Neutrophil (primary cell): ENCODE results near the gene AJUBA.
"Not testable (repeated sequence)": the region's sequence is repeated elsewhere in the genome, so short reads cannot be mapped to it uniquely, and the experiment has no call there.

Source experiments
- H3K27ac ChIP-seq: fragments of 200-600 bp; sonication (generic); 2 replicates; pipeline ENCODE4 v1.5.1; 2016; ENCODE audit warnings: mild to moderate bottlenecking, moderate library complexity
- H3K27me3 ChIP-seq: fragments of 200-600 bp; sonication (generic); 2 replicates; pipeline ENCODE4 v1.6.0; 2016; ENCODE audit warnings: mild to moderate bottlenecking
- H3K36me3 ChIP-seq: fragments of 200-600 bp; sonication (generic); 2 replicates; pipeline ENCODE4 v1.5.1; 2017
- H3K4me1 ChIP-seq, 2 experiments: fragments of 200-600 bp in 1 of 2; sonication (generic) in 1 of 2; 1 replicate in 1 of 2; 2 replicates in 1 of 2; pipeline versions ENCODE4 v1.5.1 to v1.6.1; 2013 to 2016; ENCODE audit warnings: low read depth in 1 of 2, low read length in 1 of 2, mild to moderate bottlenecking in 1 of 2, moderate library complexity in 1 of 2; ENCODE audit not compliant: control insufficient read depth in 1 of 2, insufficient read depth in 1 of 2
- H3K4me3 ChIP-seq, 2 experiments: fragments of 200-600 bp in 1 of 2; sonication (generic) in 1 of 2; 1 replicate in 1 of 2; 2 replicates in 1 of 2; pipeline ENCODE4 v1.5.1; 2013 to 2016; ENCODE audit warnings: low read depth in 1 of 2, low read length in 1 of 2, mild to moderate bottlenecking in 1 of 2, moderate library complexity in 1 of 2
- H3K9me3 ChIP-seq: fragments of 200-600 bp; sonication (generic); 2 replicates; pipeline ENCODE4 v1.5.1; 2016
- CTCF ChIP-seq: fragments of 200-600 bp; sonication (generic); IDR thresholded peaks from 2 replicates; pipeline ENCODE4 v1.5.1; 2016; ENCODE audit warnings: antibody characterized with exemption

Gene AJUBA

GRCh38 chr14:23005451-23006187 is 23.3 kb upstream of the AJUBA start:
- no peak overlapping the region for H3K4me3 ChIP-seq
- H3K36me3 ChIP-seq, result no peaks in the 10 kb centered on the region
- no peaks in the 10 kb centered on the region for H3K27me3 ChIP-seq
- TF ChIP-seq CTCF, result no peak
- peaks cover 28 to 35% of the 10 kb centered on the region in 2 experiments for H3K4me1 ChIP-seq
- no peak overlapping the region for H3K27ac ChIP-seq
- no peaks in the 10 kb centered on the region for H3K9me3 ChIP-seq

GRCh38 chr14:23004274-23004673 is 21.9 kb upstream of the AJUBA start:
- not testable (repeated sequence) for H3K27ac ChIP-seq, H3K4me3 ChIP-seq, H3K9me3 ChIP-seq, H3K36me3 ChIP-seq, H3K27me3 ChIP-seq
- H3K4me1 ChIP-seq, result peaks cover 21 to 26% of the 10 kb centered on the region in 2 experiments

GRCh38 chr14:23002592-23002991 is 20.2 kb upstream of the AJUBA start:
- H3K36me3 ChIP-seq, result peaks cover 13% of the 10 kb centered on the region
- H3K9me3 ChIP-seq, result no peaks in the 10 kb centered on the region
- no peaks in the 10 kb centered on the region for H3K27me3 ChIP-seq
- H3K4me1 ChIP-seq, result peaks cover 12 to 13% of the 10 kb centered on the region in 2 experiments
- no peak overlapping the region for H3K27ac ChIP-seq
- no peak for TF ChIP-seq CTCF
- no peak overlapping the region for H3K4me3 ChIP-seq

GRCh38 chr14:23000860-23001259 is 18.5 kb upstream of the AJUBA start:
- H3K36me3 ChIP-seq, result peaks cover 20% of the 10 kb centered on the region
- H3K4me1 ChIP-seq, result no peaks in the 10 kb centered on the region
- no peak for TF ChIP-seq CTCF
- H3K4me3 ChIP-seq, result no peak overlapping the region
- no peaks in the 10 kb centered on the region for H3K9me3 ChIP-seq
- no peaks in the 10 kb centered on the region for H3K27me3 ChIP-seq
- H3K27ac ChIP-seq, result no peak overlapping the region

GRCh38 chr14:22998329-22999012 is 16.1 kb upstream of the AJUBA start:
- no peaks in the 10 kb centered on the region for H3K9me3 ChIP-seq
- H3K4me3 ChIP-seq, result no peak overlapping the region
- no peak for TF ChIP-seq CTCF
- H3K36me3 ChIP-seq, result peaks cover 31% of the 10 kb centered on the region
- no peaks in the 10 kb centered on the region for H3K27me3 ChIP-seq
- H3K27ac ChIP-seq, result no peak overlapping the region
- no peaks in the 10 kb centered on the region for H3K4me1 ChIP-seq

- H3K27me3 ChIP-seq, result no peaks in the 10 kb centered on the region
- no peak for TF ChIP-seq CTCF
- no peak overlapping the region for H3K27ac ChIP-seq
- peaks cover 37% of the 10 kb centered on the region for H3K36me3 ChIP-seq
- no peaks in the 10 kb centered on the region for H3K4me1 ChIP-seq
- no peak overlapping the region for H3K4me3 ChIP-seq
- no peaks in the 10 kb centered on the region for H3K9me3 ChIP-seq
Measured at GRCh38 chr14:22997676-22998323, 15.4 kb upstream of the AJUBA start.
